Astrocyte of the cerebellum (primary cell): Measurements from ENCODE around the gene AEBP1.

Experiments used
- DNase-seq: peaks from one replicate; pipeline ENCODE4 v3.0.0-alpha.2; 2011; ENCODE audit warnings: low read depth
- H3K4me3 ChIP-seq: 2 replicates; pipeline ENCODE4 v1.5.1; 2011; ENCODE audit warnings: mild to moderate bottlenecking, low read depth, low read length, moderate library complexity
- CTCF ChIP-seq: IDR thresholded peaks from 2 replicates; pipeline ENCODE4 v1.5.1; 2012; ENCODE audit warnings: low read length, low read depth, moderate library complexity, mild to moderate bottlenecking; ENCODE audit errors: missing control alignments
- in situ Hi-C: cut with HindIII; loops from 2 replicates; pipeline ENCODE4 v1.10.0; 2017; ENCODE audit warnings: low sequenced_read_pairs

AEBP1 gene

GRCh38 chr7:44073664-44074348, 30.3 kb upstream of the AEBP1 start:
- in situ Hi-C loops: no loop called here
- TF ChIP-seq CTCF: no peak
- H3K4me3 ChIP-seq: no peak overlapping the region
- no peak for DNase-seq

GRCh38 chr7:44074349-44074695, 29.8 kb upstream of the AEBP1 start:
- in situ Hi-C loops: no loop called here

GRCh38 chr7:44075296-44076075, 28.7 kb upstream of the AEBP1 start:
- no peak overlapping the region for H3K4me3 ChIP-seq
- DNase-seq: no peak
- in situ Hi-C loops: loop anchor here (5.0 kb wide), 1 partner anchor 137 kb away; no protein-coding TSS in a partner anchor
- TF ChIP-seq CTCF: no peak

More at GRCh38 chr7:44074349-44074695, 29.8 kb upstream of the AEBP1 start:
- H3K4me3 ChIP-seq: no peak overlapping the region
- DNase-seq: no peak
- no peak for TF ChIP-seq CTCF

GRCh38 chr7:44076101-44076895, 27.8 kb upstream of the AEBP1 start:
- DNase-seq: no peak
- TF ChIP-seq CTCF: no peak
- H3K4me3 ChIP-seq: no peak overlapping the region
- in situ Hi-C loops: loop anchor here (5.0 kb wide), 1 partner anchor 136 kb away; no protein-coding TSS in a partner anchor

- H3K4me3 ChIP-seq: no peak overlapping the region
- TF ChIP-seq CTCF: no peak
- DNase-seq: no peak
- in situ Hi-C loops: loop anchor here (5.0 kb wide), 1 partner anchor 135 kb away; no protein-coding TSS in a partner anchor
Observed at GRCh38 chr7:44077061-44077460, 27.1 kb upstream of the AEBP1 start.

- H3K4me3 ChIP-seq: no peak overlapping the region
- no peak for TF ChIP-seq CTCF
- in situ Hi-C loops: loop anchor here (5.0 kb wide), 1 partner anchor 135 kb away; no protein-coding TSS in a partner anchor
- no peak for DNase-seq
Observed at GRCh38 chr7:44077681-44078091, 26.5 kb upstream of the AEBP1 start.
